ENCODE results near the gene KREMEN1. TPM values are rescaled to one million over a fixed set of nuclear protein-coding genes. Genes with fewer than 3 reads are reported as not detected.

The KREMEN1 gene
- total RNA-seq, 2 donors from 2014 or later, result 20.2 to 20.7 TPM

GRCh38 chr22:29145321-29146072 is 72.7 kb downstream of the KREMEN1 start:
- Histone ChIP-seq H3K27ac (no peak overlapping the region), H3K9ac (ENCODE audit: low read depth in 2 of 2, low read length in 2 of 2) (no peak overlapping the region), H3K4me3 (no peak overlapping the region), H3K9me3 (no peaks in the 10 kb centered on the region), H3K27me3 (no peaks in the 10 kb centered on the region), H3K4me1 (no peaks in the 10 kb centered on the region), H3K36me3 (no peaks in the 10 kb centered on the region)
- no peak for TF ChIP-seq CTCF (IDR thresholded peaks at IDR 0.05)
- no peak for DNase-seq
- intact Hi-C loops (cut with DNase I), result no loop called here

GRCh38 chr22:29146091-29146560 is 73.3 kb downstream of the KREMEN1 start:
- TF ChIP-seq CTCF (IDR thresholded peaks at IDR 0.05), result no peak
- Histone ChIP-seq H3K4me3 (no peak overlapping the region), H3K9me3 (no peaks in the 10 kb centered on the region), H3K9ac (ENCODE audit: low read depth in 2 of 2, low read length in 2 of 2) (no peak overlapping the region), H3K36me3 (no peaks in the 10 kb centered on the region), H3K27me3 (no peaks in the 10 kb centered on the region), H3K4me1 (no peaks in the 10 kb centered on the region), H3K27ac (no peak overlapping the region)
- no peak for DNase-seq
- intact Hi-C loops (cut with DNase I), result no loop called here

DNA sequence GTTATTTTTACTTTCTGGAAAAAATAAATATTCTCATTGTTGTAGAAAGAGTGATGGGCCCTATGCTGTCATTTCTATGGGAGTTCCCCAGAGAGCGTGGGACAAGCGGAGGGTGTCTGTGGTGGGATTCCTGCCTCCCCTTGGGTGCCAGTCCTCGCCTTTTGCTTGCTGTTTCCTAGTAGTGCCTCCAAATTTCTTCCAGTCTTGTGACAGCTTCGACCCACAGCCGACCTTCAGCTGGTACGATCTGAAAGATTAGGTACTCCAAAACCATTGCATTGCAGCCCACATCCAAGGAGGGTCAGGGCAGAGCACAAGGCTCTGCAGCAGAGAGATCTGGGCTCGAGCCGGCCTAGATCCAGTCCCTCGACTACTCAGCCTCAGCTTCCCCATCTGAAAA is 73.9 kb downstream of the KREMEN1 start:
- intact Hi-C loops (cut with DNase I), result no loop called here
- Histone ChIP-seq H3K27ac (no peak overlapping the region), H3K4me1 (no peaks in the 10 kb centered on the region), H3K27me3 (no peaks in the 10 kb centered on the region), H3K36me3 (no peaks in the 10 kb centered on the region), H3K9ac (ENCODE audit: low read depth in 2 of 2, low read length in 2 of 2) (no peak overlapping the region), H3K4me3 (no peak overlapping the region), H3K9me3 (no peaks in the 10 kb centered on the region)
- TF ChIP-seq CTCF (IDR thresholded peaks at IDR 0.05), result no peak
- no peak for DNase-seq

DNA sequence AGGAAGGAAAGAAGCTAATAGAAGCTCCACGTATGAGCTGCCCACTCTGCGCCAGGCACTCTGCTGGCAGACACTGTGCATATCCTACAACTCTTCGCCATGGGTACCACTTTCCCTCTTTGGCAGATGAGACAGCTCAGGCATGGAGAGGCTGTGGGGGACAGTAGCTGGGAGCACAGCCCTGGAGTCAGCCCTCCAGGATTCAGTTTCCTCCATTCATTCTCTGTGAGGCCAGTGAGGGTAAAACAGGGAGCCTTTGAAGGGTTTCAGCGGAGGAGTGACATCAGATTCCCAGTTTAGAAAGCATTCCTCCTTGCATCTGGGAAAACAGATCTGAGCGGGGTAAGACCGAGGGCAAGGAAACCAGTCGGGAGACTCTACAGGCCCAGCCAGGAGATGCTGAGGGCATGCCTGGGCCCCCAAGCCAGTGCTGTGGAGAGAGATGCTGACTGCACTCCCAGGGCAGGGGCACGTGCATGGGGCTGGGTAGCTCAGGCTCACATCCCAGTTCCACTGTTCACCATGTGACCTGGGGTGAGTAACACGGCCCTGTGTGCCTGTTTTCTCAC is 74.6 kb downstream of the KREMEN1 start:
- intact Hi-C loops (cut with DNase I), result no loop called here
- Histone ChIP-seq H3K27me3 (no peaks in the 10 kb centered on the region), H3K4me3 (no peak overlapping the region), H3K4me1 (no peaks in the 10 kb centered on the region), H3K27ac (no peak overlapping the region), H3K9me3 (no peaks in the 10 kb centered on the region), H3K9ac (ENCODE audit: low read depth in 2 of 2, low read length in 2 of 2) (no peak overlapping the region), H3K36me3 (no peaks in the 10 kb centered on the region)
- no peak for TF ChIP-seq CTCF (IDR thresholded peaks at IDR 0.05)
- DNase-seq, result no peak

DNA sequence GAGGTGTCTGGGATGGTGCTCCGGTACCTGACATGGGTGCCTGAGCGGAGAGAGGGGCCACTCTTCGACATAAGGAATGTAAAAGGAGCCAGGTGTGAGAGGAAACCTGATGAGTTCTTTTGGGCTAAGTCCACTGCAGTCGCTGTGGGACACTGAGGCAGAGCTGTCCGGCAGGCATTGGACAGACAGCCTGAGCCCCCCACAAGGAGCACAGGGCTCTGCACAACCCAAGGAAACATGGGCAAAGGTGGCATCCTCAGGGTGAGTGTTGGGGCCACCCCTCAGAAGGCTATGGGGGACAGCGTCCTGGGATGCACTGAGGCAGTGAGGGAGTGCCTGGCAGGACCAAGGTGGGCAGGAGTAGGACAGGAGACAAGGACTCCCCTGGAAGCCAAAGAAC is 75.2 kb downstream of the KREMEN1 start:
- no peak overlapping the region for H3K27ac ChIP-seq
- no peak for TF ChIP-seq CTCF (IDR thresholded peaks at IDR 0.05)
- no peak for DNase-seq
- no peaks in the 10 kb centered on the region for H3K9me3 ChIP-seq
- no peaks in the 10 kb centered on the region for H3K27me3 ChIP-seq
- intact Hi-C loops (cut with DNase I), result no loop called here
- H3K9ac ChIP-seq (ENCODE audit: low read depth in 2 of 2, low read length in 2 of 2), result no peak overlapping the region
- H3K4me1 ChIP-seq, result no peaks in the 10 kb centered on the region
- H3K36me3 ChIP-seq, result no peaks in the 10 kb centered on the region
- H3K4me3 ChIP-seq, result no peak overlapping the region
